Astrocyte (in vitro differentiated cells and primary cell): ENCODE data around the gene WDR43. TPM values are rescaled to one million over a fixed set of nuclear protein-coding genes. Genes with fewer than 3 reads are reported as not detected.

Source experiments
- DNase-seq: peaks from one replicate; pipeline ENCODE4 v3.0.0-alpha.2; 2010; ENCODE audit warnings: low read depth
- FAIRE-seq: peaks from 2 replicates; lab custom pipeline; 2011; peaks lifted over from hg19 to GRCh38; lab: Jason Lieb, UNC
- H2AFZ ChIP-seq: 2 replicates; pipeline ENCODE4 v1.6.0; 2012; ENCODE audit warnings: low read depth, low read length, inconsistent platforms
- H3K27ac ChIP-seq: 2 replicates; pipeline ENCODE4 v1.5.1; 2011; ENCODE audit warnings: low read depth, low read length, inconsistent platforms
- H3K27me3 ChIP-seq: 2 replicates; pipeline ENCODE4 v1.6.0; 2011; ENCODE audit warnings: low read length, inconsistent platforms; ENCODE audit not compliant: insufficient read depth
- H3K36me3 ChIP-seq: 2 replicates; pipeline ENCODE4 v1.5.1; 2011; ENCODE audit warnings: low read length, inconsistent platforms; ENCODE audit not compliant: insufficient read depth
- H3K4me1 ChIP-seq: 2 replicates; pipeline ENCODE4 v1.5.1; 2011; ENCODE audit warnings: low read length, inconsistent platforms; ENCODE audit not compliant: insufficient read depth
- H3K4me2 ChIP-seq: 2 replicates; pipeline ENCODE4 v1.6.0; 2012; ENCODE audit warnings: low read length, inconsistent platforms
- H3K4me3 ChIP-seq: 2 replicates; pipeline ENCODE4 v1.5.1; 2011; ENCODE audit warnings: low read depth, mild to moderate bottlenecking, low read length, inconsistent platforms; ENCODE audit not compliant: insufficient read depth
- H3K79me2 ChIP-seq: 2 replicates; pipeline ENCODE4 v1.6.0; 2012; ENCODE audit warnings: mild to moderate bottlenecking, low read length, inconsistent platforms; ENCODE audit not compliant: insufficient read depth
- H3K9ac ChIP-seq: 2 replicates; pipeline ENCODE4 v1.6.0; 2012; ENCODE audit warnings: mild to moderate bottlenecking, low read length, inconsistent platforms
- H3K9me3 ChIP-seq: 2 replicates; pipeline ENCODE4 v1.5.1; 2012; ENCODE audit warnings: low read depth, mild to moderate bottlenecking, low read length, inconsistent platforms; ENCODE audit not compliant: insufficient read depth
- H4K20me1 ChIP-seq: 2 replicates; pipeline ENCODE4 v1.6.0; 2012; ENCODE audit warnings: low read length, inconsistent platforms; ENCODE audit not compliant: insufficient read depth
- H3K27ac Mint-ChIP-seq: one replicate; pipeline ENCODE4 v1.8.0; 2021; ENCODE audit warnings: mild to moderate bottlenecking, mixed read lengths; ENCODE audit not compliant: unreplicated experiment
- H3K27me3 Mint-ChIP-seq: one replicate; pipeline ENCODE4 v1.8.0; 2021; ENCODE audit warnings: low read depth, mixed read lengths; ENCODE audit not compliant: unreplicated experiment
- H3K36me3 Mint-ChIP-seq: one replicate; pipeline ENCODE4 v1.8.0; 2021; ENCODE audit warnings: low read depth, mixed read lengths; ENCODE audit not compliant: unreplicated experiment
- H3K4me1 Mint-ChIP-seq: one replicate; pipeline ENCODE4 v1.8.0; 2021; ENCODE audit warnings: low read depth, mixed read lengths; ENCODE audit not compliant: unreplicated experiment
- H3K4me3 Mint-ChIP-seq: one replicate; pipeline ENCODE4 v1.8.0; 2021; ENCODE audit warnings: mild to moderate bottlenecking, moderate library complexity, mixed read lengths; ENCODE audit not compliant: unreplicated experiment
- H3K9me3 Mint-ChIP-seq: one replicate; pipeline ENCODE4 v1.8.0; 2021; ENCODE audit warnings: mild to moderate bottlenecking, mixed read lengths; ENCODE audit not compliant: unreplicated experiment
- CTCF ChIP-seq: IDR thresholded peaks from 2 replicates; pipeline ENCODE4 v1.5.1; 2011; ENCODE audit warnings: low read depth, mild to moderate bottlenecking, inconsistent platforms, low read length, moderate library complexity; ENCODE audit not compliant: insufficient read depth
- EZH2 ChIP-seq: IDR thresholded peaks from 2 replicates; pipeline ENCODE4 v1.6.1; 2012; ENCODE audit warnings: mild to moderate bottlenecking, low read length, inconsistent platforms; ENCODE audit not compliant: insufficient read depth
- total RNA-seq: library from RNA; stranded (reverse); gene quantifications from 2 replicates; pipeline ENCODE4 v1.2.1, GENCODE V29; 2021

Gene WDR43
- total RNA-seq, 1 donor from 2014 or later: 83.9 TPM

DNA sequence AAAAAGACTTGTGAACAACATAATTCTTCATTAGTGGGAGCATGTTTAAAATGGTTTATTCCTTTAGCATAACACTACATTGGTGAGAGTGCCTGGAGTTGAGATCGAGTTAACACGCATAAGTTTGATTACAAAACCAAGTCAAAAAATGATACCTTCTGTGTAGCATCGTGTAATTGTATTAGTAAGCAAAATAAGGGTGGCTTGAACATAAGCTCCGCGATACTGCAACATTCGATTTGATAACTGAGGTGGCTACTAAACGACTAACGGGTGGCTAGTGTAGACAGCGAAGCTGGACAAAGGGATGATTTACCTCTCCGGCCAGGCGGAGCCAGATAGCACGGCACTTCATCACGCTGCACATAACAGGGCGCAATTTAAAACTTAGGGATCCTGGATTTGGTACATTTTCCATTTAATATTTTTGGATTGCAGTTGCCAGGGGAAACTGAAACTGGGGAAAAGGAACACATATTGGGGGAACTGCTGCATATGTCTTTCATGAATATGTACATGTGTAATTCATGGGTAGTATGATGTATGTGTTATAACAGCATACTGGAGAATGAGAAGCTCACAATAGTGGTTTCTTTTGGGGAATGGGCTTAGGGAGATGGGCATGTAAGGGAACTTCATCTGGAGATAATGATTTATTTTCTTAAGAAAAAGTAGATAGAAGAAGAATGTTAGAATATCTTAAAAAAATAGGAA is 50.2 kb downstream of the WDR43 start:
- no peaks in the 10 kb centered on the region for H3K27me3 Mint-ChIP-seq
- DNase-seq: no peak
- FAIRE-seq: no peak
- no peak overlapping the region for H3K4me3 Mint-ChIP-seq
- peaks cover 44% of the 10 kb centered on the region for H4K20me1 ChIP-seq
- peaks cover 63% of the 10 kb centered on the region for H3K36me3 ChIP-seq
- H3K79me2 ChIP-seq: peaks cover 11% of the 10 kb centered on the region
- no peak overlapping the region for H2AFZ ChIP-seq
- TF ChIP-seq EZH2: no peak
- TF ChIP-seq CTCF: no peak
- no peak overlapping the region for H3K4me3 ChIP-seq
- H3K9me3 ChIP-seq: no peaks in the 10 kb centered on the region
- H3K27ac Mint-ChIP-seq: no peak overlapping the region
- no peaks in the 10 kb centered on the region for H3K4me1 ChIP-seq
- H3K27ac ChIP-seq: no peak overlapping the region
- H3K36me3 Mint-ChIP-seq: peaks cover 30% of the 10 kb centered on the region
- H3K4me2 ChIP-seq: no peak overlapping the region
- no peaks in the 10 kb centered on the region for H3K27me3 ChIP-seq
- peaks cover 7% of the 10 kb centered on the region for H3K9me3 Mint-ChIP-seq
- H3K9ac ChIP-seq: no peak overlapping the region
- no peaks in the 10 kb centered on the region for H3K4me1 Mint-ChIP-seq

GRCh38 chr2:28948160-28948559 is 53.7 kb downstream of the WDR43 start:
- H3K4me2 ChIP-seq: no peak overlapping the region
- H3K4me1 ChIP-seq: no peaks in the 10 kb centered on the region
- peaks cover 33% of the 10 kb centered on the region for H3K36me3 Mint-ChIP-seq
- H3K9me3 ChIP-seq: no peaks in the 10 kb centered on the region
- TF ChIP-seq EZH2 (no peak), CTCF (no peak)
- H2AFZ ChIP-seq: no peak overlapping the region
- no peak for FAIRE-seq
- H3K36me3 ChIP-seq: peaks cover 51% of the 10 kb centered on the region
- no peak overlapping the region for H3K27ac Mint-ChIP-seq
- H3K9ac ChIP-seq: no peak overlapping the region
- H3K27ac ChIP-seq: no peak overlapping the region
- H3K79me2 ChIP-seq: peaks cover 6% of the 10 kb centered on the region
- peaks cover 12% of the 10 kb centered on the region for H3K9me3 Mint-ChIP-seq
- H3K4me3 ChIP-seq: no peak overlapping the region
- H3K4me3 Mint-ChIP-seq: no peak overlapping the region
- peaks cover 48% of the 10 kb centered on the region for H4K20me1 ChIP-seq
- DNase-seq: no peak
- no peaks in the 10 kb centered on the region for H3K27me3 ChIP-seq
- peaks cover 10% of the 10 kb centered on the region for H3K4me1 Mint-ChIP-seq
- H3K27me3 Mint-ChIP-seq: no peaks in the 10 kb centered on the region

DNA sequence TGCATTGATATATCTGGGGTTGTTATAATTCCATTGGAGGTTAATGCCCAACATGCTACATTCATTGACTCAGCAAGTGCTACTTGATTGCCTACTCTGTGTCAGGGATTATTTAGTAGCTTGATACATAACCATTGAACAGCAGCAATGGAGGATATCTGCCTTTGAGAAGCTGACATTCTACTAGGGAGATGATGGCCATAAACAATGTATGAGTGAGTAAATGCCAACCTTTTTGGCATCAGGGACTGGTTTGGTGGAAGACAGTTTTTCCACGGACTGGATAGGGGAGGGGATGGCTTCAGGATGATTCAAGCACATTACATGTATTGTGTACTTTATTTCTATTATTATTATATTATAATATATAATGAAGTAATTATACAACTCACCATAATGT is 54.7 kb downstream of the WDR43 start:
- Histone ChIP-seq H2AFZ (no peak overlapping the region), H3K9ac (no peak overlapping the region), H3K79me2 (peaks cover 6% of the 10 kb centered on the region), H3K4me3 (no peak overlapping the region), H3K9me3 (no peaks in the 10 kb centered on the region), H3K27ac (no peak overlapping the region), H3K4me2 (no peak overlapping the region), H3K4me1 (no peaks in the 10 kb centered on the region), H3K27me3 (no peaks in the 10 kb centered on the region), H3K36me3 (peaks cover 41% of the 10 kb centered on the region), H4K20me1 (peaks cover 46% of the 10 kb centered on the region)
- TF ChIP-seq EZH2: no peak
- no peak for TF ChIP-seq CTCF
- DNase-seq (no peak), FAIRE-seq (no peak)
- H3K4me1 Mint-ChIP-seq: peaks cover 10% of the 10 kb centered on the region
- H3K36me3 Mint-ChIP-seq: peaks cover 29% of the 10 kb centered on the region
- H3K27me3 Mint-ChIP-seq: no peaks in the 10 kb centered on the region
- H3K9me3 Mint-ChIP-seq: peaks cover 12% of the 10 kb centered on the region
- H3K4me3 Mint-ChIP-seq: no peak overlapping the region
- no peak overlapping the region for H3K27ac Mint-ChIP-seq
